Bone marrow (tissue), 2 donors: ENCODE data around the gene FOXJ1.

Experiments
- DNase-seq, 2 donors: peaks; one replicate each; lab custom pipeline; 2025; lab: John Stamatoyannopoulos, UW

Gene FOXJ1

DNA sequence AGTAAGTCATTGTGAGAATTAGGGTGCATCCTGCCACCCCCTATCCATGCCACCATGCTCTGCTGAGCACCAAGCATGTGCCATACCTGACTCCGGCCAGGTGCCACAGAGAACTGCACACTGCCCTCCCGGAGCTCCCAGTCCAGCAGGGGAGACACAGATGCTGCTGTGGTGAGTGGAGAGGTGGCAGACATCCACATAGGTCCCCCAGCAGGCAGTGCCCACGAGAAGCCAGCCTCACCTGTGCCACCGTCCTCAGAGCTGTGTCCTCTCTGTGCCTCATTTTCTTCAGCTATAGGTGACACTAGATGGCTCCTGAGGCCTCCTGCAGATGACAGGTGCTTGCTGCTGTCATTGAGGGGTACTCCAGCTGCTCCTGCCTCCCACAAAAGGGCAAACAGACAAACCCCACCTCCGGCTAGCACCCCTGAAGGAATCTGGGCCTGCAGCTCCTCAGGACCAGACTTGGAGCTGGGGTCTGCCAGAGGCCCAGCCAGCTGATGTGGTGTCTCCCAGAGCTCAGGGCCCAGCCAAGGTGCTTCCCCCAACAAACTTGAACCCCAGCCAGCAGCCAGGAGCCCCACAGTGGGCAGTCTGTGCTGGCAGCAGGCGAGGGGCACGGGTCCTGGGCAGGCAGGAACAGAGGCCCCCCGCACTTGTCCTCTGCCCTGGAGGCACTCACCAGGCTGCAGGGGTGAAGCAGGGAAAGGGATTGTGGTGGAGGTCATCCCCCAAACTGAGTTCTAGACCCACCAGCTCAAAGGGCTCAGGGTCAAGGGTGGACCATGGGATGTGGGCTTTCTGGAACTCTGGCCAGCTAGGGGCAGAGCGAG lies 17.1 kb downstream of the FOXJ1 start:
- no peak for DNase-seq

DNA sequence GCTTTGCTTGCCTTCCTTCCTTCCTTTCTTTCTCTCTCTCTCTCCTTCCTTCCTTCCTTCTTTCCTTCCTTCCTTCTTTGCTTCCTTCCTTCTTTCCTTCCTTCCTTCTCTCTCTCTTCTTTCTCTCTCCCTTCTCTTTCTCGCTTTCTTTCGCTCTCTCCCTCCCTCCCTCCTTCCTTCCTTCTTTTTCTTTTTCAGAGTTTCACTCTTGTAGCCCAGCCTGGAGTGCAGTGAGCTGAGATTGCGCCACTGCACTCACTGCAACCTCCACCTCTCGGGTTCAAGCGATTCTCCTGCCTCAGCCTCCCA lies 17.9 kb downstream of the FOXJ1 start:
- DNase-seq, result no peak

- DNase-seq, result no peak
These were observed 18.4 kb downstream of the FOXJ1 start for GRCh38 chr17:76122431-76123190.

- no peak for DNase-seq
These were observed 19.1 kb downstream of the FOXJ1 start for GRCh38 chr17:76121932-76122430.

DNA sequence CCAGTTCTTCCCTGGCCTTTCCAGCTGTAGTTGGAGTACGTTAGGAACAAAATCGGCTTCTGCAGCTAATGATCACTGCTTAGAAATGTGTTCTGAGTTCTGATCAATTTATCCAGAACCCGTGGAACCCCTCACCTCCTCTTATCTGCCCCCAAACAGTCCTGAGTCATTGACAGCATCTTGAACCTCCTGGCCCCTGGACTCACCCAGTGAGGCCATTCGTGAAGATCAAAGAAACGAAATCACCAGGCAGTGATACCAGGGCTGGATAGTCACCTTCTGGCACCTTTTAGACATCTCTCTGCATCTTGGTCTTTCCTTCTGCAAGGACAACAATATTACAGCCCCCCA lies 20.4 kb downstream of the FOXJ1 start:
- DNase-seq, result no peak

GRCh38 chr17:76119409-76120371 lies 21.4 kb downstream of the FOXJ1 start:
- DNase-seq, result no peak

DNA sequence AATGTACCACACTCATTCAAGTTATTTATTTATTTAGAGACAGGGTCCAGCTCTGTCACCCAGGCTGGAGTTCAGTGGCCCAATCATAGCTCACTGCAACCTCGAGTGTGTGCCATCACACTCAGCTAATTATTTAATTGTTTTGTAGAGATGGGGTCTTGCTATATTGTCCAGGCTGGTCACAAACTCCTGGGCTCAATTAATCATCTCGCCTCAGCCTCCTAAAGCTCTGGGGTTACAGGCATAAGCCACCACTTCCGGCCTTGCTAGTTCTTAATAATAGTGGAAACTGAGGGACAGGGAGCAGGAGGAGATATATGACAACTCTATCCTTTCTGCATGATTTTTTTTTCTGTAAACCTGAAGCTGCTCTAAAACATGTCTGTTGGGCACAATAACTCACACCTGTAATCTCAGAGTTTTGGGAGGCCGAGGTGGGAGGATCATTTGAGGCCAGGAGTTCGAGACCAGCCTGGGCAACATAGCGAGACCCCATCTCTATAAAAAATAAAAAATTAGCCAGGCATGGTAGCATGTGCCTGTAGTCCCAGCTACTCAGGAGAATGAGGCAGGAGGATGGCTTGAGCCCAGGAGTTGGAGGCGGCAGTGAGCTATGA lies 25.8 kb downstream of the FOXJ1 start:
- DNase-seq, result no peak

DNA sequence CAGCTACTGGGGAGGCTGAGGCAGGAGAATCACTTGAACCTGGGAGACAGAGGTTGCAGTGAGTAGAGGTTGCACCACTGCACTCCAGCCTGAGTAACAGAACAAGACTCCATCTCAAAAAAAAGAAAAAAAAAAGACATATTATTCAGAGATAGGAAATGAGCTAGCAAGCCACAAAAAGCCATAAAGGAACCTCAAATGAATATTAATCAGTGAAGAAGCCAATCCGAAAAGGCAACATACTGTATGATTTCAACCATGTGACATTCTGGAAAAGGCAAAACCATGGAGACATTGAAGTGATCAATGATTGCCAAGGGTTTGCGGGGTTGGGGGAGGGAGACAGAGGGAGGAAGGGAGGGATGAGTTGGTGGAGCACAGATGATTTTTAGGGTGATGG lies 29.1 kb downstream of the FOXJ1 start:
- DNase-seq, result no peak

GRCh38 chr17:76107509-76107908 lies 33.5 kb downstream of the FOXJ1 start:
- DNase-seq, result no peak

- no peak for DNase-seq
These were observed 34.3 kb downstream of the FOXJ1 start for GRCh38 chr17:76106703-76107102.

GRCh38 chr17:76104896-76105231 lies 36.2 kb downstream of the FOXJ1 start:
- no peak for DNase-seq

DNA sequence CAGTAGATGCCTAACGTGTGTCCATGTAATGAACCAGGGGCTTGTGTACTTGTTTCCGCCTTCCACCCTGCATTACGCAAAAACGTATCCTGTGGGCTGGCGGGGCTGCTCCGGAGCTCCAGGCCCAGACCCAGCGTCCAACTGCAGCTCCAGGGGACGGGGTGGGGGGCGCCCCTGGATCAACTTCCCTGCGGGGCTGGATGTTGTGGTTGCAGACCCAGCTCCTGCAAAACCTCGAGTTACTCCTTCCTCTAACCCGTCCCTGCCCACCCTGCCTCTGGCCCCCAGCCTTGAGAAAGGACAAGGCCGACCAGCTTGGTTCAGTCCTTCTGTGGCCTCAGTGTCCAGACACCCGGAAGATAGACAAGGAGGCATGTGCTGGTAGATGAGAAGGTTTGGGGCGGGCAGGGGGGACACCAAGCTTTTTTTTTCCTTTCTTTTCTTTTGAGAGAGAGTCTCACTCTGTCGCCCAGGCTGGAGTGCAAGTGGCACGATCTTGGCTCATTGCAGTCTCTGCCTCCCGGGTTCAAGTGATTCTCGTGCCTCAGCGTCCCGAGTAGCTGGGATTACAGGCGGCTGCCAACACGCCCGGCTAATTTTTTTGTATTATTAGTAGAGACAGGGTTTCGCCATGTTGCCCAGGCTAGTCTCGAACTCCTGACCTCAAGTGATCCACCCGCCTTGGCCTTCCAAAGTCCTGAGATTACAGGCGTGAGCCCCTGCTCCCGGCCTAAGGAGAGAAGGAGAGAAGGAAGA lies 36.7 kb downstream of the FOXJ1 start:
- DNase-seq, result no peak

DNA sequence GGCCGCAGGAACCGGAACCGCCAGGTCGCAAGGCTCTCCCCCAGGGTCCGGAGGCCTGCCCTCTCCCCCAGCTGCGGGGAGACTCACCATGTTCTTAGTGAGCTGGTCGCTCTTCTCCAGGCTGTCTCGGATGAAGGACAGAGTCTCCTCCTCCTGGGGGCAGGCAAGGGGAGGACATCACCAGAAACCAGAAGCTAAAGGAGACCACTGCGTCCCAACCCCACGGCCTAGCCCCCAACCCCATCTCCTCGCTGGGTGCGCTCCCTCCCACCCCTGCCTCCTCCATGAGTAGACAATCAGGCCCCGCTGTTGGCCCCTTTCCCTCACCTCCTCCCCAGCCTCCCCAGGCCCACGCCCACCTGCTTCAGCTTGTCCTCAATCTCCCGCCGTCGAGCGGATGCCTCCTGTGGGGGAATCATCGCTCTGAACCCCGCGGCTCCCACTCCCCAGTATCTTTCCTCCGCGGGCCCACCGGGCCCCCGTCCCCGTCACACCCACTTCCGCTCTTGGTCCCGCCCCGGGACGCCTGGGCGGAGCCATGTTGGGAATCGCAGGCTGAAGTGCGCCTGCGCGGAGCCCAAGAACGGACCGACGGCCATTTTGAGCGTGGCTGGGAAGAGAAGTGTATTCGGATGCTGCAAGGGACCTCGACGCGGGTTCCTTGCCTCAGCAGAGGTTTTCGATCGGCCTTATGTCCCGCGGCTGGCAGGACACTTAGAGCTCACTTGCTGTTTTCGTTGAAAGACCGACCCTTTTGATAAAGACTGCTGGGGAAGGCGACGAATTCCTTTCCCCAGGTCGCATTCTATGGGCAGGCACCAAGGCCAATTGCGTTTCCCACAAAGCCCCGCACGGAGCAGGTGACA lies 37.5 kb downstream of the FOXJ1 start, which contains the start of gene EXOC7:
Gene EXOC7 (minus strand): TSS at position 514 of the 866 bp plus-strand sequence. CDS start 95 bp downstream, at position 419.
- peak; percentile 75 to 91 for DNase-seq

- DNase-seq, result no peak
These were observed 38.1 kb downstream of the FOXJ1 start for GRCh38 chr17:76102944-76103273.

- no peak for DNase-seq
These were observed 43.2 kb downstream of the FOXJ1 start for GRCh38 chr17:76097716-76098295.

DNA sequence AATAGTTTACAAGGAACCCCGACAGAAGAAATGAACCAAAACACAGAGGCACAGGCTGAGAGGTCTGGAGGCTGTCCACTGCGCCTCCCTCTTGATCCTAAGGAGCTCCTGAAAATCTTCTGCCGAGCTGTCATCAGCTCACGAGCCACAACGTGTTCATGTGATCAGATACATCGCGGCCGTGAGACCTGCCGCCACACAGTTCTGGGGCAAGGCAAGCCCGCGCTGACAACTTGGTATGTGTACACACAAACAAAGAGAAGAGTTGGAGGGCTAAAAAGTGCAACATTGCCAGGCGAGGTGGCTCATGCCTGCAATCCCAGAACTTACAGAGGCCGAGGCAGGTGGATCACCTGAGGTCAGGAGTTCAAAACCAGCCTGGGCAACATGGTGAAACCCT lies 45.1 kb downstream of the FOXJ1 start:
- DNase-seq, result no peak

DNA sequence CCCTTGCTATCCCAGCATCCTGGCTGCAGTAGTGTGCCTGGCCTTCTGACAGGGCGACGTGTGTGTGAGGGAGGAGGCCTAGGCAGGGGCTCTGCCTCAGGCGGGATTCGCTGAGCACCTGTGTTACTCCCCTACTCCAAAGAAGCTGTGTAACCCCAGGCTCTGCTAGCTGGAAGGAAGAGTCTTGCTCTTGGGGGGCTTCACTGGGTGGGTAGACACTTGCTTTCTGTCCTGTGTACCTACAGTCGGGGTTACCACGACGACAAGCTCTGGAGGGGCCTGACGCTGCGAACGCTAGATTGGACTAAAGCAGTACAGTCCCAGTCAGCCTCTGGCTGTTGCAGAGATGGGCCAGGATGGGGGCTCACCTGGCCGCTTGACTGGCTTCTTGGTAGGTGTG lies 47.0 kb downstream of the FOXJ1 start:
- no peak for DNase-seq

- DNase-seq, result no peak
These were observed 48.3 kb downstream of the FOXJ1 start for GRCh38 chr17:76092526-76093413.
